ENCODE results near the gene BMP4. TPM values are rescaled to one million over a fixed set of nuclear protein-coding genes. Genes with fewer than 3 reads are reported as not detected.

The BMP4 gene
- total and polyA plus RNA-seq, 2 of the 13 experiments (the other 11 are each of a cell fraction or from before 2014, with no cell fraction given): 56.4 to 169 TPM

- TF ChIP-seq, protein P1, sequence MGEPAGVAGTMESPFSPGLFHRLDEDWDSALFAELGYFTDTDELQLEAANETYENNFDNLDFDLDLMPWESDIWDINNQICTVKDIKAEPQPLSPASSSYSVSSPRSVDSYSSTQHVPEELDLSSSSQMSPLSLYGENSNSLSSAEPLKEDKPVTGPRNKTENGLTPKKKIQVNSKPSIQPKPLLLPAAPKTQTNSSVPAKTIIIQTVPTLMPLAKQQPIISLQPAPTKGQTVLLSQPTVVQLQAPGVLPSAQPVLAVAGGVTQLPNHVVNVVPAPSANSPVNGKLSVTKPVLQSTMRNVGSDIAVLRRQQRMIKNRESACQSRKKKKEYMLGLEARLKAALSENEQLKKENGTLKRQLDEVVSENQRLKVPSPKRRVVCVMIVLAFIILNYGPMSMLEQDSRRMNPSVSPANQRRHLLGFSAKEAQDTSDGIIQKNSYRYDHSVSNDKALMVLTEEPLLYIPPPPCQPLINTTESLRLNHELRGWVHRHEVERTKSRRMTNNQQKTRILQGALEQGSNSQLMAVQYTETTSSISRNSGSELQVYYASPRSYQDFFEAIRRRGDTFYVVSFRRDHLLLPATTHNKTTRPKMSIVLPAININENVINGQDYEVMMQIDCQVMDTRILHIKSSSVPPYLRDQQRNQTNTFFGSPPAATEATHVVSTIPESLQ (CRISPR knock-in tag; conservative IDR thresholded peaks at IDR 0.05): no peak
- TF ChIP-seq HNRNPH1 (optimal IDR thresholded peaks at IDR 0.05; ENCODE audit: low read depth, low read length) (peak; percentile 85), EEA1 (CRISPR knock-in tag; IDR thresholded peaks at IDR 0.05; ENCODE audit: borderline replicate concordance) (no peak), YY1 (IDR thresholded peaks at IDR 0.05; ENCODE audit: insufficient read depth, insufficient replicate concordance, low read depth, low read length) (peak; percentile 46), ZFP36 (IDR thresholded peaks at IDR 0.05; ENCODE audit: borderline replicate concordance, low read depth, low read length, partially characterized antibody) (no peak), ZUFSP (CRISPR knock-in tag; IDR thresholded peaks at IDR 0.05; ENCODE audit: borderline replicate concordance) (no peak), ZNF83 (CRISPR knock-in tag; IDR thresholded peaks at IDR 0.05; ENCODE audit: borderline replicate concordance) (no peak), DDIT3 (CRISPR knock-in tag; IDR thresholded peaks at IDR 0.05) (no peak), EZH2 (conservative IDR thresholded peaks at IDR 0.05; ENCODE audit: low read depth, low read length) (no peak), ZBTB8A (CRISPR knock-in tag; IDR thresholded peaks at IDR 0.05; ENCODE audit: borderline replicate concordance, low read depth) (no peak), ASH2L (IDR thresholded peaks at IDR 0.05; ENCODE audit: insufficient read length, low read depth, low read length) (peak; percentile 39), NFRKB (IDR thresholded peaks at IDR 0.05) (no peak), ZNF207 (IDR thresholded peaks at IDR 0.05; ENCODE audit: borderline replicate concordance) (no peak), FIP1L1 (IDR thresholded peaks at IDR 0.05; ENCODE audit: borderline replicate concordance, insufficient read depth, low read depth, low read length) (no peak), FOXP1 (IDR thresholded peaks at IDR 0.05) (no peak), FOXP1 (CRISPR knock-in tag; IDR thresholded peaks at IDR 0.05) (0 out of 2 replicates have a peak, but pooled peaks have one; percentile 29), TEAD3 (CRISPR knock-in tag; optimal IDR thresholded peaks at IDR 0.05; ENCODE audit: borderline replicate concordance) (no peak), ZNF589 (CRISPR knock-in tag; conservative IDR thresholded peaks at IDR 0.05) (no peak; the same call in 1 of the 2 replicates), CENPT (CRISPR knock-in tag; IDR thresholded peaks at IDR 0.05; ENCODE audit: low read depth) (0 out of 2 replicates have a peak, but pooled peaks have one; percentile 50), AHR (CRISPR knock-in tag; IDR thresholded peaks at IDR 0.05) (no peak), SIN3A (IDR thresholded peaks at IDR 0.05; ENCODE audit: borderline replicate concordance, low read depth, low read length) (peak; percentile 75; the same call in 1 of the 2 replicates), U2AF2 (IDR thresholded peaks at IDR 0.05; ENCODE audit: low read depth, low read length) (peak; percentile 49; the same call in 1 of the 2 replicates)
- TF ChIP-seq, protein P2, sequence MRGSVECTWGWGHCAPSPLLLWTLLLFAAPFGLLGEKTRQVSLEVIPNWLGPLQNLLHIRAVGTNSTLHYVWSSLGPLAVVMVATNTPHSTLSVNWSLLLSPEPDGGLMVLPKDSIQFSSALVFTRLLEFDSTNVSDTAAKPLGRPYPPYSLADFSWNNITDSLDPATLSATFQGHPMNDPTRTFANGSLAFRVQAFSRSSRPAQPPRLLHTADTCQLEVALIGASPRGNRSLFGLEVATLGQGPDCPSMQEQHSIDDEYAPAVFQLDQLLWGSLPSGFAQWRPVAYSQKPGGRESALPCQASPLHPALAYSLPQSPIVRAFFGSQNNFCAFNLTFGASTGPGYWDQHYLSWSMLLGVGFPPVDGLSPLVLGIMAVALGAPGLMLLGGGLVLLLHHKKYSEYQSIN (CRISPR knock-in tag; IDR thresholded peaks at IDR 0.05; ENCODE audit: borderline replicate concordance): no peak
- TF ChIP-seq, protein P3, sequence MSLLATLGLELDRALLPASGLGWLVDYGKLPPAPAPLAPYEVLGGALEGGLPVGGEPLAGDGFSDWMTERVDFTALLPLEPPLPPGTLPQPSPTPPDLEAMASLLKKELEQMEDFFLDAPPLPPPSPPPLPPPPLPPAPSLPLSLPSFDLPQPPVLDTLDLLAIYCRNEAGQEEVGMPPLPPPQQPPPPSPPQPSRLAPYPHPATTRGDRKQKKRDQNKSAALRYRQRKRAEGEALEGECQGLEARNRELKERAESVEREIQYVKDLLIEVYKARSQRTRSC (CRISPR knock-in tag; IDR thresholded peaks at IDR 0.05; ENCODE audit: low read depth): no peak
Observed at GRCh38 chr14:53956427-53957201, at the start of gene BMP4 (continued).

Data from HepG2 (cell line).